CD4-positive, alpha-beta T cell (primary cell): ENCODE measurements around the gene ELAVL1. TPM values are rescaled to one million over a fixed set of nuclear protein-coding genes. Genes with fewer than 3 reads are reported as not detected.

Experiments used
- ATAC-seq: fragments of 200-7000 bp; cut with Tn5 transposase; one replicate; pipeline ENCODE4 v1.10.0; 2022; ENCODE audit warnings: mild to moderate bottlenecking; ENCODE audit not compliant: poor library complexity
- CTCF ChIA-PET: fragments of 350-600 bp; sonication (Branson Sonifier 250); formaldehyde crosslinking; loops from one replicate; lab custom pipeline; 2021; ENCODE audit warnings: antibody characterized with exemption, inconsistent platforms; lab: Charles Lee
- POLR2A ChIA-PET: fragments of 350-600 bp; sonication (Branson Sonifier 250); formaldehyde crosslinking; loops from one replicate; lab custom pipeline; 2021; ENCODE audit warnings: antibody characterized with exemption, inconsistent platforms; lab: Charles Lee
- DNase-seq, 14 experiments: peaks; one replicate each; pipeline ENCODE4 v3.0.0-alpha.2; 2013 to 2020; ENCODE audit warnings: mixed read lengths in 2 of 14
- H3K27ac ChIP-seq, 2 donors: one replicate each; pipeline versions ENCODE4 v1.5.1 to v1.7.0; 2013; ENCODE audit warnings: low read length in 2 of 2, low read depth in 1 of 2, mild to moderate bottlenecking in 1 of 2
- H3K27me3 ChIP-seq, 2 experiments: 1 replicate in 1 of 2; 2 replicates in 1 of 2; pipeline versions ENCODE4 v1.6.1 to v1.7.0; 2013; ENCODE audit warnings: low read length in 2 of 2, control low read depth in 1 of 2, mild to moderate bottlenecking in 1 of 2, moderate library complexity in 1 of 2; ENCODE audit not compliant: insufficient read depth in 2 of 2, control insufficient read depth in 1 of 2
- H3K36me3 ChIP-seq: one replicate; pipeline ENCODE4 v1.6.1; 2013; ENCODE audit warnings: low read length, control low read depth; ENCODE audit not compliant: insufficient read depth
- H3K4me1 ChIP-seq: one replicate; pipeline ENCODE4 v1.6.1; 2013; ENCODE audit warnings: low read length, control low read depth; ENCODE audit not compliant: insufficient read depth
- H3K4me3 ChIP-seq: one replicate; pipeline ENCODE4 v1.5.1; 2013; ENCODE audit warnings: mild to moderate bottlenecking, low read length, moderate library complexity
- H3K9me3 ChIP-seq, 2 experiments: 1 replicate in 1 of 2; 2 replicates in 1 of 2; pipeline versions ENCODE4 v1.6.1 to v1.7.0; 2013; ENCODE audit warnings: low read length in 2 of 2, mild to moderate bottlenecking in 2 of 2, control low read depth in 1 of 2, moderate library complexity in 1 of 2; ENCODE audit not compliant: control insufficient read depth in 1 of 2, insufficient read depth in 1 of 2
- H3K27ac Mint-ChIP-seq: one replicate; pipeline ENCODE4 v1.8.0; 2020; ENCODE audit warnings: mixed read lengths
- H3K27me3 Mint-ChIP-seq: one replicate; pipeline ENCODE4 v1.8.0; 2021; ENCODE audit warnings: mixed read lengths
- H3K36me3 Mint-ChIP-seq: one replicate; pipeline ENCODE4 v1.8.0; 2021; ENCODE audit warnings: low read depth, mixed read lengths
- H3K4me1 Mint-ChIP-seq: one replicate; pipeline ENCODE4 v1.8.0; 2021; ENCODE audit warnings: low read depth, mixed read lengths
- H3K4me3 Mint-ChIP-seq: one replicate; pipeline ENCODE4 v1.8.0; 2020; ENCODE audit warnings: mild to moderate bottlenecking, mixed read lengths
- H3K9me3 Mint-ChIP-seq: one replicate; pipeline ENCODE4 v1.8.0; 2020; ENCODE audit warnings: mixed read lengths
- intact Hi-C, 2 experiments: fragments of 100-400 bp; cut with DNase I in 1 of 2; cut with micrococcal nuclease in 1 of 2; formaldehyde crosslinking; loops; one replicate each; pipeline versions ENCODE4 v1.15.1 to v1.9.0; 2023 to 2025; cut with DNase I, micrococcal nuclease
- total RNA-seq, 174 experiments: library from RNA in 2 of 174; stranded (reverse) in 2 of 174; gene quantifications; one replicate each; pipeline ENCODE4 v1.2.3 and lab custom pipeline; 2021 to 2026
- TF ChIP-seq, protein P1 (sequence below): fragments of 200-600 bp; IDR thresholded peaks from one replicate; pipeline ENCODE4 v1.8.0; 2022; ENCODE audit warnings: antibody characterized with exemption, mild to moderate bottlenecking

The ELAVL1 gene
- total RNA-seq, 2 experiments from 2014 or later = 17.1 to 20.8 TPM

DNA sequence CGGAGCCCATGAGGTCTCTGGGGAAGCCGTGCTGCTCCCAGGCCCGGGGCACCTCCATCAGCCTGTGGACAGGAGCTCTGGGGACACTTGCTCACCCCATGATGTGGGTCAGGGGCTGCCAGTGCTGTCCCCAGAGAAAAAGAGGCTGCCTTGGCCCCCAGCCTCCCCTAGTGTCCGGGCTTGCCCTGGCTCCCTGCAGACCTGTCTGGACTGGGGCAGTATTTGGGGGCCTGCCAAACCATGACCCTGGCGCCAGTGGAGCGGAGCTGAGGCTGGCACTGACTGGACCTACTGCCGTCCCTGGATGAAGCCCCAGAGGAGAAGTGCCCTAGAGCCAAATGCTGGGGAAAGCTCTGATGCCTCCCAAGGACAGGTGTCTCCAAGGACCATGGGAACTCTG lies 30.4 kb downstream of the ELAVL1 start:
- no peak overlapping the region for H3K4me3 ChIP-seq
- no peak for DNase-seq

DNA sequence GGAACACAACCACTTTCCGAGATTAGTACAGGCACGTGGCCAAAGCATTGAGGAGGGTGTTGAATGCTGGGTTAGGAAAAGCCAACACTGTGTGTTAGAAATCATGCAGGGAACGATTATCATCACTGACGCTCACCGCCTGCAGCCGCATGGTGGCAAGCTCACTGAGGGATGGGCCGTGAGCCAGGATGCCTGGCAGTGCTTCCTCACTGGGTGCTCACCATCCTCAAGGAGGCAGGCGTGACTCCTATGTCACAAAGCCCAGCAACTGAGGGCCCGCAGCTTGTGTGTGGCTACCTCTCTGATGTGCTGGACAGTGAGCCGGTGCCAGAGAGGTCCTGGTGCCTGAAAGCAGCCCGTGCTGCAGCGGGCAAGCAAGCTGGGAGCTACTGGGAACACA lies 31.6 kb downstream of the ELAVL1 start:
- no peak for ATAC-seq

More for the DNA sequence above, 30.4 kb downstream of the ELAVL1 start:
- H3K27ac Mint-ChIP-seq = no peak overlapping the region
- Histone ChIP-seq H3K9me3 (no peaks in the 10 kb centered on the region), H3K27ac (no peak overlapping the region), H3K36me3 (peaks cover 63% of the 10 kb centered on the region), H3K27me3 (no peaks in the 10 kb centered on the region), H3K4me1 (no peaks in the 10 kb centered on the region)
- ChIA-PET POLR2A (no interaction called here), CTCF (no interaction called here)
- ATAC-seq = no peak
- H3K9me3 Mint-ChIP-seq = no peaks in the 10 kb centered on the region
- no peak overlapping the region for H3K4me3 Mint-ChIP-seq
- no peaks in the 10 kb centered on the region for H3K4me1 Mint-ChIP-seq
- H3K27me3 Mint-ChIP-seq = no peaks in the 10 kb centered on the region
- TF ChIP-seq, protein P1, sequence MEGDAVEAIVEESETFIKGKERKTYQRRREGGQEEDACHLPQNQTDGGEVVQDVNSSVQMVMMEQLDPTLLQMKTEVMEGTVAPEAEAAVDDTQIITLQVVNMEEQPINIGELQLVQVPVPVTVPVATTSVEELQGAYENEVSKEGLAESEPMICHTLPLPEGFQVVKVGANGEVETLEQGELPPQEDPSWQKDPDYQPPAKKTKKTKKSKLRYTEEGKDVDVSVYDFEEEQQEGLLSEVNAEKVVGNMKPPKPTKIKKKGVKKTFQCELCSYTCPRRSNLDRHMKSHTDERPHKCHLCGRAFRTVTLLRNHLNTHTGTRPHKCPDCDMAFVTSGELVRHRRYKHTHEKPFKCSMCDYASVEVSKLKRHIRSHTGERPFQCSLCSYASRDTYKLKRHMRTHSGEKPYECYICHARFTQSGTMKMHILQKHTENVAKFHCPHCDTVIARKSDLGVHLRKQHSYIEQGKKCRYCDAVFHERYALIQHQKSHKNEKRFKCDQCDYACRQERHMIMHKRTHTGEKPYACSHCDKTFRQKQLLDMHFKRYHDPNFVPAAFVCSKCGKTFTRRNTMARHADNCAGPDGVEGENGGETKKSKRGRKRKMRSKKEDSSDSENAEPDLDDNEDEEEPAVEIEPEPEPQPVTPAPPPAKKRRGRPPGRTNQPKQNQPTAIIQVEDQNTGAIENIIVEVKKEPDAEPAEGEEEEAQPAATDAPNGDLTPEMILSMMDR = no peak
- H3K36me3 Mint-ChIP-seq = peaks cover 36% of the 10 kb centered on the region
- intact Hi-C loops = loop anchor here in 1 of 2 experiments (10.0 kb wide), 1 partner anchor 280 kb away; no protein-coding TSS in a partner anchor

DNA sequence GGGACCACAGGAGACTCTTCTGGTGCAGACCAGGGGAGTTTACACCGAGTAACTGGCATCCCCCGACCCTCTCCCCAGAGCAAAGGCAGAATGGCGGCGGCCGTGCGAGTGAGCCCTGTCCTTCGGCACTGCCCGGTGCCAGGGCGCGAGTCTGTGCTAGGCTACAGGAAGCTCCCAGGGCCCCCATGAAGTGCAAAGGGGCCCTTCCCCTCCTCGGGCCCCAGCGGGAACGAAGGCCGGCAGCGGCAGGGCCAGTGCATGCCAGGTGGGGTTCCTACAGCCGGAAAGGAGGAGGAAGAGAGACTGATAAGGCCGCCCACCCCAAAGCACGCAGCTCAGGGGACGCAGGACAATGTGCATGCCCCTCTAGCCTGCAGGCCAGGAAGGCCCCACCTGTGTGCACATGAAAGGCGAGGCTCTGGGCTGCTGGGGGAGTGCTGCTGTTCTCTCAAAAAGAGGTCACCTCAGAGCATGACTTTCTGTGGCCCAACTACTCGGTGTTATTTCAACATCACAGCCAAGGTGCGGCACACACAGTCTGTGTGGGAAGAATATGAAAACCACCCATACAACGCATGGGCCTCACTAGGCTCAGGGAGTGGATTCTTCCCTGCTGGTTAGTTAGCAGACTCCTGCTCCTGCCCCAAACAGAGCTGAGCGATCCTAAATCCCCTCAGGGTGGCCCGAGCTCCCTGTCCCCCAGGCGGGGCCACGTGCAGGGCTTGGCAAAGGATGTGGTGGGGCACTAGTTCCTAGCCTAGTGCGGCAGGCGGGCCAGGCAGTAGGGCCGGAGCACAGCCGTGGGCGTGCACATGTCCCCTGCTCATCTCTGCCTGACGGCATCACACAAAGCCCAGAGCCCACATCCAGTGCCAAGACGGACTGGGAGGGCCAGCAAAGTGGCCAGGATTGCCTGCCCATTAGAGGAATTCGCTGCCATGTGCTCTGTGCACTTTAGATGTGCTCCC lies 33.6 kb downstream of the ELAVL1 start:
- no peaks in the 10 kb centered on the region for H3K9me3 Mint-ChIP-seq
- no peak for ATAC-seq
- H3K27ac Mint-ChIP-seq = no peak overlapping the region
- no peaks in the 10 kb centered on the region for H3K9me3 ChIP-seq
- no peaks in the 10 kb centered on the region for H3K4me1 Mint-ChIP-seq
- no peaks in the 10 kb centered on the region for H3K27me3 Mint-ChIP-seq
- intact Hi-C loops = loop anchor here in 1 of 2 experiments (10.0 kb wide), 1 partner anchor 283 kb away; no protein-coding TSS in a partner anchor
- no peak overlapping the region for H3K4me3 Mint-ChIP-seq
- H3K27me3 ChIP-seq = no peaks in the 10 kb centered on the region
- H3K4me1 ChIP-seq = no peaks in the 10 kb centered on the region
- CTCF ChIA-PET = interaction anchor here (1.1 to 1.5 kb wide), 3 partner anchors 13 to 43 kb away, joined by 5 to 6 read pairs (median 6); no protein-coding TSS in a partner anchor
- POLR2A ChIA-PET = no interaction called here
- no peak for DNase-seq
- H3K36me3 Mint-ChIP-seq = peaks cover 48% of the 10 kb centered on the region
- TF ChIP-seq, protein P1 = no peak
- H3K27ac ChIP-seq = no peak overlapping the region
- H3K4me3 ChIP-seq = no peak overlapping the region
- peaks cover 65% of the 10 kb centered on the region for H3K36me3 ChIP-seq

More for the DNA sequence above, 31.6 kb downstream of the ELAVL1 start:
- Mint-ChIP-seq H3K36me3 (peaks cover 33% of the 10 kb centered on the region), H3K4me3 (no peak overlapping the region), H3K27ac (no peak overlapping the region), H3K27me3 (no peaks in the 10 kb centered on the region), H3K9me3 (no peaks in the 10 kb centered on the region), H3K4me1 (no peaks in the 10 kb centered on the region)
- H3K27me3 ChIP-seq = no peaks in the 10 kb centered on the region
- no peaks in the 10 kb centered on the region for H3K4me1 ChIP-seq
- intact Hi-C loops = loop anchor here in 1 of 2 experiments (10.0 kb wide), 1 partner anchor 281 kb away; no protein-coding TSS in a partner anchor
- ChIA-PET POLR2A (no interaction called here), CTCF (no interaction called here)
- no peaks in the 10 kb centered on the region for H3K9me3 ChIP-seq
- H3K4me3 ChIP-seq = no peak overlapping the region
- DNase-seq = no peak
- TF ChIP-seq, protein P1 = no peak
- H3K36me3 ChIP-seq = peaks cover 63% of the 10 kb centered on the region
- no peak overlapping the region for H3K27ac ChIP-seq
